ENCODE data around the gene CACNA1F.
"Not testable (repeated sequence)": the region's sequence is repeated elsewhere in the genome, so short reads cannot be mapped to it uniquely, and the experiment has no call there.

CACNA1F gene

DNA sequence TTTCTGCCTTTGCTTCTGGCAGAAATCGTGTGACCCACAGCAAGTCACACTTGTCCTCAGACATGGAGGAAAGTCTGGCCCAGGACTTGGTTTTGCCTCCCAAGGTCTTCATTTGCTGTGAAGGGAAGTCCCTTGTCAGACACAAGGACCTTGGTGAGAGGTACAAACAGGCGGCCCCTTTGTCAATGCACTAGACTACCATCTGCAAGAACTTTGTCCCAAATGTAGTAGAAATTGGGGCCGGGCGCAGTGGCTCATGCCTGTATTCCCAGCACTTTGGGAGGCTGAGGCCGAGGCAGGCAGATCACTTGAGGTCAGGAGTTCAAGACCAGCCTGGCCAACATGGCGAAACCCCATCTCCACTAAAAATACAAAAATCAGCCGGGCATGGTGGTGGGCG is 59.6 kb downstream of the CACNA1F start:
- not testable (repeated sequence) for DNase-seq

DNA sequence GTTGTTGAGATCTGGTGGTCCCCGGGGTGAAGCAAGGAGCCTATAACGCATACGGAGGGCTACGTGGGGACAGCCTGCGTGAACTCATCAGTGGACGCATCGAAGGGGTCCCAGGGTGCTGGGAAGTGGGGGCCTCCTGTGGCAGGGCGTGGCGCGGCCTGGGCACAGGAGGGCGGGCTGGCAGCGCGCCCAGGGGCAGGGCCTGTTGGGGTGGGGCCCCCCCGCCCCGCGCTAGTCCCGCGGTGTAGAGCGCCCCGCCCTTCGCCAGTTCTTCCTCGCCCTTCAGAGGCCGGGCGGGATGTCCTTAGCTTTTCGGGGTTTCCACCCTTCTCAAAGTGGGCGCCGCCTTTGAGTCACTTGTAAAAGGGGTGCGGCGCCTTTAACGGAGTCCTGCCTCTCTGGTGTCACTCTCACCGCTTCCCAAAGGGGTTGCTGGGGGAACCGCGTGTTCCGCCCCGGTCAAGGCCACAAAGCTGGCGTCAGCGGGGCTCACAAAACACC is 60.8 kb downstream of the CACNA1F start:
- peak; percentile 79 for DNase-seq

DNA sequence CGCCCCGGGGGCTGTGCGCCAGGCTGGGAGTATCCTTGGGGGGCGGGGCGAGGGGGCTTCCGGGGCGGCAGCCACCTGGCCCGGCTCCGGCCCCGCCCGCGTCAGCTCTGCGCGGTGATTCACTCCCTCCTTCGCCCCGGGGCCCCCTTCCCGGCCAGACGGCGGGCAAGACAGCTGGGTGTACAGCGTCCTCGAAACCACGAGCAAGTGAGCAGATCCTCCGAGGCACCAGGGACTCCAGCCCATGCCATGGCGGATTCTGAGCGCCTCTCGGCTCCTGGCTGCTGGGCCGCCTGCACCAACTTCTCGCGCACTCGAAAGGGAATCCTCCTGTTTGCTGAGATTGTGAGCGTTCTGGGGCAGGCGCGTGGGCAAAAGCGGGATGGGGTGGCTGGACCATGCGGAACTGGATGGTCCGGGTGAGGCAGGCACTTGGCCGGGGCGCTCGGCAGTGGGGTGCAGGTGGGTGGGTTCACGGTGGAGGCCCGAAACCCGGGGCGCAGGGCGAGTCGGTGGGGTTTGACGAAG is 61.3 kb downstream of the CACNA1F start, which contains the start of gene PLP2:
Gene PLP2 (plus strand): TSS at position 147 of the 528 bp plus-strand sequence. CDS start 103 bp downstream, at position 250.
- peak; percentile 85 for DNase-seq

DNA sequence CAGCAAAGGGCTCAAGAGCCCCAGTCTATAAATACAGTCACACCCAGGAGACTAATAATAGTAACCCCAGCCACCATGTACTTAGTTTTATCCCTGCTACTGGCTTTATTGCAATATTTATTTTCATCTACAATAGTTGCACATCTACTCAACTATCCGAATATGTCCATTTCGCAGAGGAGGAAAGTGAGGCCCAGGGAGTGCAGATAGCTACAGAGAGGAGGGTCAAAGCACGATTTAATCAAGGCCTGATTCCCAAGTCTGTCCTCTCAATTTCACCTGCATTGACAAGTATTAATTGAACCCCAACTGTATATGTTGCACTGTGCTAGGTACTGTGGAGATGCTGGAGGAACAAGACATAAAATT is 65.4 kb downstream of the CACNA1F start:
- no peak for DNase-seq

DNA sequence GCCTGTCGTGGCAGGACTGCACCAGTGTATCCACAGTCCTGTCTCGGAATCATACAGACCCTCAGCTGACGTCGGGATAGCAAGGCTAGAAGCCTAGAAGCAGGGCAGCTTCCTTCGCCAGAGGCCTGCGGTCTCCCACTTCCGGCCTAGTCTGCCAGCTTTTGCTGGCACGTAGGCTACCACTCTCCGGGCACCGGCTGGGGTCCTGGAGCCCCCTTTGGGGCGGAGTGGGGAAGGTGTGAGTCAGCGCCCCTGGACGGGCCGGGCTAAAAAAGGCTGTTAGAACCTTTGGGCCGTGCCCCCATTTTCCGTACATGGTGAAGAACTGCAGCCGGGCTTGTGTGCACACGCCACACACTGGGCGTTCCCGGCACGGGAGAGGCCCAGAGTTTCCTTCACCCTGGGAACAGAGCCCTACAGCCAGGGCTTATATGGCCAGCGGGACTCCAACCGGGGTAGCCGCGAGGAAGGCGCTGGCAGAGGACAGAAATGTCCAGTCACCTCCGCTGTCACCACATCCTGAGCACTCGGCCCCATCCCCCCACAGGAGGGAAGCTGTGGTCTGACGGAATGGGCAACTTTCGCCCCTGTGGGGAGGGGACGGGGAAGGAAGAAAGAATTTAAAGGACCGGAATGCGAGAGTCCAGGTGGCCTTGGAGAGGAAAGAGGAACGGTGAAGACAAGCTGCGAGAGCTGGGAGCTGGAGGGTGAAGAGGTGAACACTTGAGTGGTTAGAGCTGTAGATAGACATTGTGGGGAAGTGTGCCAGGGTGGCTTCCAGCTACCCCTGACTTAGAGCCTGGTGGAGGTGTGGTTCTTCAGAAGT is 66.0 kb downstream of the CACNA1F start:
- peak; percentile 70 for DNase-seq

DNA sequence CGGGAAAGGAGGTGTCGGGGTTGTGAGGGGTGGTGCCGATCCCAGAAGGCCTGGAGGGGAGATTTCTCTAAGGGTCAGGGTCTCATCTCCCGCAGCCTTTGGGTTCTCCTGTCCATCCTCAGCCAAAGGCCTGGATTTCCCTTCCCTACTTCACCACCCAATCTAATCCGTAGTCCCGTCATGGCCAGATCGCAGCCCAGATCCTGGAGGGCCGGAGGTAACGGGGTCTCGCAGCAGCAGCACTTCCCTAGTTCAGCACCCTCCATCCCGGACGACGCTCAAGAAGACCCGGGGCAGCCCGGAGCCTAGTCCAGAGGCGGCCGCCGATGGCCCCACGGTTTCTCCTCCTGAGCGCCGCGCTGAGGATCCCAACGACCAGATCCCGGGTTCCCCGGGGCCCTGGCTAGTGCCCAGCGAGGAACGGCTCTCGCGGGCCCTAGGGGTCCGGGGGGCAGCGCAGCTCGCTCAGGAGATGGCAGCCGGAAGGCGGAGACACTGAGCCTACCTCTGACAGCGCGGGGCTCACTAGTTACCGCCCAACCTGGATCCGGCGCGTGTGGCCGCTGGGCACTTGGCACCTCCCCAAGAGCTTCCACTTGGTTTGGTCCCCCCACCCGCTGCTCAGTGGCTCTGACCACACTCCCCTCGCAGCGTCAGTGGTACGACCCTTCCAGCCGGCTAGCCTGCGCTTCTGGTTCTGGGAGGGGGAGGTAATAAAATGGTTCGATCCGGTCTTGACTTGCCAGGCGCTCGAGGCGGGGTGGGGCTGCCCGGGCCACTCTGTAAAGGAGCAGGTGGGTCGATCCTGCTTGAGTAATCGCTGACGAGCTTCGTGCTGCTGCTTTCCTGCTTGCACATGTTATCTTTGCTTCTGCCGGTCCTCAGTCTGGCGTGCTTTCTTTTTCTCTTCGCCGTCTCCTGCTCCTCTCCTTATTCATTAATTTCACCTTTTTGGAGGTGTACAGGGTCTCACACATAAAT is 66.9 kb downstream of the CACNA1F start:
- DNase-seq: peak; percentile 74

DNA sequence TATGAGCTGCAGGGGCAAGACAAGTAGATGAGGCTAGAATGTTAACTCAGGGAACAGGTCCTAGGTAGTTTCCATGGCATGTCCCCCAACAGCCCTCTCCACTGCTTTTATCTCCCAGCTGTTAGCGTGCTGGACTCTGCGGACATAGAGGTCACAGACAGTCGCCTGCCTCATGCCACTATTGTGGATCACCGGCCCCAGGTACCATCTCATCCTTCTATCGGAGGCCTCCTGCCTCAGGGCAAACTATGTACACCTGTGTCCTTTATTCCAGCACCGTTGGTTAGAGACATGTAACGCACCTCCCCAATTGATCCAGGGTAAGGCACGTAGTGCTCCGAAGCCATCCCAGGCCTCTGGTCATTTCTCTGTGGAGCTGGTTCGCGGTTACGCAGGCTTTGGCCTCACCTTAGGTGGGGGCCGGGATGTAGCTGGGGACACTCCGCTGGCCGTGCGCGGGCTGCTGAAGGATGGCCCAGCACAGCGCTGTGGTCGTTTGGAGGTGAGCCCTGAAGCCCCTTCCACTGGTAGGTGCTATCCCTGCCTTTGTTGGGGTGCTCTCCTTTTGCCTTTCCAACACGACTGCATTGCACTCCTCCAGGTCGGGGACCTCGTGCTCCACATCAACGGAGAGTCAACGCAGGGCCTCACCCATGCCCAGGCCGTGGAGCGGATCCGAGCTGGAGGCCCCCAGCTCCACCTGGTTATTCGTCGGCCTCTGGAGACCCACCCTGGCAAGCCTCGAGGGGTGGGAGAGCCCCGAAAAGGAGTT is 68.4 kb downstream of the CACNA1F start:
- no peak for DNase-seq

DNA sequence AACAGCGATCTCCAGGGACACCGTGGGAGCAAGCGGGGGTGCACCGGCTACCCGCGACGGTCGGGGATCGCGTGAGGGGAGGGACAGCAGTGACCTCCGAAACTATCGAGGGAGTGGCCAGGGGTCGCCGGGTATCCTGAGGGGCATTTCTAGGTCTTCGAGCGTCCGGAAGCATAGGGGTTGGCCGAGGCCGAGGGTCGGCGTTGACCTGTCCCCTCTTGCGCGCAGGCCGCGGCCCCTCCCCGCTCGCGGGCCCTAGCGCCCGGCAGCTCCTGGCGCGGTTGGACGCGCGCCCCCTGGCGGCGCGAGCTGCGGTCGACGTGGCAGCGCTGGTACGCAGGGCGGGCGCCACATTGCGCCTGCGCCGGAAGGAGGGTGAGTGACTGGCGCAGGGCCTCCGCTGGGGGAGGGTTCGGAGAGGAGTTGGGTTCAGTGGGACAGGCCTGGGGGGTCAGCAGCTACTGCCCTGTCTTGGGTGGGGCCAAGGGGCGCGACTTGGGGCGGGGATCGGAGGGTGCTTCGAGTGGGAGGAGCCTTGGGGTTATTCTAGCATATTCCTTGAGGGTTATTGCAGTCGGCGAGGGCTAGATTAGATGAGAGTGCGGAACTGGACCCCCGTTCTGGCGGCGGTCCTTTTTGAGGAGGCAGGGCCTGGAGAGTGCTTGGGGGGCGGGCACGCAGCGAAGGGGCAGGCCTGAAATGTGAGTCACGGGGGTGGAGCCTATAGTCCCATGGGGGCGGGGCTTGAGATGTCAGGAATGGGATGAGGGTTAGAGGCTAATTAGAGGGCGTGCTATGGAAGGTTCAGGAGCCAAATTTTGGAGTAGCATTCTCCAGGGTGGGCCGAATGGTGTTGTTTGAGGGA is 69.4 kb downstream of the CACNA1F start:
- peak; percentile 86 for DNase-seq

DNA sequence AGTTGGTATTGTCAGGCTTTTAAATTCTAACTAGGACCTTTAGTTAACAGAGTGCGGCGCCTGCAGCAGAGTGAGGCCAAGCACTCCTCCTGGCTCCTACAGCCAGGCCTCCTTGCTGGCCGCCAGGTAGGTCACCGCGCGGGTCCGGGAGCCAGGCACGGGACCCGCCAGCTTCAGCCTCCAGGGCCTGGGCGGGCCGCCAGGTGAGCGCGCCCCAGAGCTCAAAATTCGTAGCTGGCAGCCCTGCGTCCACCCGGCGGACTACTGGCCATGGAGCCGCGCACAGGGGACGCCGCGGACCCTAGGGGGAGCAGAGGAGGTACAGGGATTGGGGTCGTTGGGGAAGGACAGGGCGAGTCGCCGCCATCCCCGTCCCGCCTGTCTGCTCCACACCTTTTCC is 70.5 kb downstream of the CACNA1F start, which contains the start of gene MAGIX:
Gene MAGIX (plus strand): TSS at position 139 of the 400 bp plus-strand sequence. CDS start 132 bp downstream, at position 271.
- DNase-seq: no peak

DNA sequence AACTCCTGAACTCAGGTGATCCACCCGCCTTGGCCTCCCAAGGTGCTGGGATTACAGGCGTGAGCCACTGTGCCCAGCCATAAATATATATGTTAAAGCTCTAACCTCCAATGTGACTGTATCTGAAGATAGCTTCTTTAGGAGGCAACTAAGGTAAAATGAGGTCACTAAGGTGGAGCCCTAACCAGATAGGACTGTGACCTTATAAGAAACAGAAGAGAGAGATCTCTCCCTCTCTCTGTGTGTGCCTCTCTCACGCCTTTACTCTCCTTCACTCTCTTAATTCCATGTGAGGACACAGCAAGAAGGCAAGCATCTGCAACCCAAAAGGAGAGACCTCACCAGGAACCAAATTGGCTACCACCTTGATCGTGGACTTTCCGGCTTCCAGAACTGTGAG is 71.5 kb downstream of the CACNA1F start:
- no peak for DNase-seq

DNA sequence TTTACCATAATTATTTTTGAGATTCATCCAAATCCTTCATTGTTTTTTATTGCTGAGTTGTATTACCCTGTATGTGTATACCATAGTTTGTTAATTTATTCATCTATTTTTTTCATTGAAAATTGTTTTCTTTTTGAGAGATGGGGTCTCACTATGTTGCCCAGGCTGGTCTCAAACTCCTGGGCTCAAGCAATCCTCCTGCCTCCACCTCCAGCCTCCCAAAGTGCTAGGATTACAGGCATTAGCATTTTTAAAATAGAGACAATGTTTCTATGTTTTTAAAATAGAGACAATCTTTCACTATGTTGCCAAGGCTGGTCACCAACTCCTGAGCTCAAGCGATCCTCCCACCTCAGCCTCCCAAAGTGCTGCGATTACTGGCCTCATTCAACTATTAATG is 72.2 kb downstream of the CACNA1F start:
- DNase-seq: no peak

DNA sequence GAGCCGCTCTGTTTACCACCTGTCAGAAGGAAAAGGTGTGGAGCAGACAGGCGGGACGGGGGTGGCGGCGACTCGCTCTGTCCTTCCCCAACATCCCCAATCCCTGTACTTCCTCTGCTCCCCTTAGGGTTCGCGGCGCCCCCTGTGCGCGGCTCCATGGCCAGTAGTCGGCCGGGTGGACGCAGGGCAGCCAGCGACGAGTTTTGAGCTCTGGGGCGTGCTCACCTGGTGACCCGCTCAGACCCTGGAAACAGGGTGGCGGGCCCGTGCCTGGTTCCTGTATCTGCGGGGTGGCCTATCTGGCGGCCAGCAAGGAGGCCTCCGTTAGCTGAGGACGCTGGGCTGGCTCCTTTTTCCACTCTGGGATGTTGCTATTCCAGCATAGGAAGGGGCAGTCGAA is 75.9 kb downstream of the CACNA1F start:
- no peak for DNase-seq

DNA sequence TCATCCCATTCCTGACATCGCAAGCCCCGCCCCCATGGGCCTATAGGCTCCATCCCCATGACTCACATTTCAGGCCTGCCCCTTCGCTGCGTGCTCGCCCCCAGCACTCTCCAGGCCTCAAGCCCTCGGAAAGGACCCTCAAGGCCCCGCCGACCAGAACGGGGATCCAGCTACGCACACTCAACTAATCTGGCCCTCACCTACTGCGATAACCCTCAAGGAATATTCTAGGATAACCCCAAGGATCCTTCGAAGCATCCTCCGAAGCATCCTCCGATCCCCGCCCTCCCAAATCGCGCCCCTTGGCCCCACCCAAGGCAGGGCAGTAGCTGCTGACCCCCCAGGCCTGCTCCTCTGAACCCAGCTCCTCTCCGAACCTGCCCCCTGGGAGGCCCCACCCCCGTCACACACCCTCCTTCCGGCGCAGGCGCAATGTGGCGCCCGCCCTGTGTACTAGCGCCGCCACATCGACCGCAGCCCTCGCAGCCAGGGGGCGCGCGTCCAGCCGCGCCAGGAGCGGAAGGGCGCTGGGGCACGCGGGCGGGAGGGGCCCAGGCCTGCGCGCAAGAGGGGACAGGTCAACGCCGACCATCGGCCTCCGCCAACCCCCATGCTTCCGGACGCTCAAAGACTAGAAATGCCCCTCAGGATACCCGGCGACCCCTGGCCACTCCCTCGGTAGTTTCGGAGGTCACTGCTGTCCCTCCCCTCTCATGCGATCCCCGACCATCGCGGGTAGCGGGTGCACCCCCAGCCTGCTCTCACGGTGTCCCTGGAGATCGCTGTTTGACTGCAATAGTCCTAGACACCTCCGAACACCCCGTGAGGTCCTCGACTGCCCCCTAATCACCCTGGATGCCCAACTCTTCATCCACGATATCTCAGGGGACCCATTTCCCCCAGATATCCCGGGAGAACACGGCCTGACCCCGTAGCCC is 77.0 kb downstream of the CACNA1F start:
- peak; percentile 89 for DNase-seq

DNA sequence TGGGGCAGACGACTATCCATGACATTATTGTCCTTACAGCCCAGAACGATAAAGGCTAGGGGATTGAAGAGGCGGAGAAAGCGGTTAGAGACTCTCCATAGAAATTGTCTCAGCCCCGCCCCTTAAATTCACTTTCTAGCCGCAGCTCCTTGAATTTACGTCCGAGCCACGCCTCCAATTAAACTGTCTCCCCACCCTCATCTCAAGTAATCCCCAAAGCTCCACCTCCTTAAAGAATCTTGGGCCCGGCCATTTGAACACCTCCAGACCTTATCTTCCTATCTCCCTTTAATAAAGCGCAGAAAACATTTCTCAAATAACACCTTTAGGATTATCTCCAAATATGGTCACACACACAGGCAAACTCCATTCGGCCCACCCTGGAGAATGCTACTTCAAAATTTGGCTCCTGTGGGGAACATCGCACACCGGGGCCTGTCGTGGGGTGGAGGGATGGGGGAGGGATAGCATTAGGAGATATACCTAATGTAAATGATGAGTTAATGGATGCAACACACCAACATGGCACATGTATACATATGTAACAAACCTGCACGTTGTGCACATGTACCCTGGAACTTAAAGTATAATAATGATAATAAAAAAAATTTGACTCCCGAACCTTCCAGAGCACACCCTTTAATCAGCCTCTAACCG is 77.8 kb downstream of the CACNA1F start:
- DNase-seq: peak; percentile 63
